ENCODE data around the gene SULF2.
A peak's percentile ranks its signal among the peaks of the same experiment; 100 is the strongest.

SULF2 gene

DNA sequence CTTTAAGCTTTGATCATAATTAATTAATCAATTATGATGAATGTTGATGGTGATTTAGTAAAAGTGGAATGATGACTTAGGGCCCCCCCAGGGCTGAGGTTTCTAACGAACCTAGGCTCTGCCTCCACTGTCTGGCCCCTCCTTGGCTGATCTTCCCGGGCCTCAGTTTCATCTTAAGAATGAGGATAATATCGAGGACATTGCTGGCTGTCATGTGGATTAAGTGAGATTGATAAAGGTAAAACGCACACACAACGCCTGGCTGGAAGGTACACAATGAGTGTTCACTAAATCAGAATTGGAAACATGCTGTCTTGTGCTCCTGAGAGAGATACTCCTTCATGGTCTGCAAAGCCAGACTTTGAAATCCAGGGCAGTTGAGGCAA, 5.3 kb upstream of the SULF2 start:
- no peak overlapping the region for H3K9ac ChIP-seq (ENCODE audit: low read depth, low read length)
- no peak overlapping the region for H3K4me3 ChIP-seq (ENCODE audit: low read length)
- no peaks in the 10 kb centered on the region for H3K36me3 ChIP-seq (ENCODE audit: insufficient read depth, low read depth, low read length)
- H3K4me1 ChIP-seq (ENCODE audit: insufficient read depth, low read length) = peaks cover 19% of the 10 kb centered on the region
- H3K9me3 ChIP-seq (ENCODE audit: insufficient read depth, low read depth, low read length) = no peaks in the 10 kb centered on the region
- H3K27ac ChIP-seq (ENCODE audit: low read length) = no peak overlapping the region
- H3K27me3 ChIP-seq (ENCODE audit: insufficient read depth, low read length) = peaks cover 18% of the 10 kb centered on the region

DNA sequence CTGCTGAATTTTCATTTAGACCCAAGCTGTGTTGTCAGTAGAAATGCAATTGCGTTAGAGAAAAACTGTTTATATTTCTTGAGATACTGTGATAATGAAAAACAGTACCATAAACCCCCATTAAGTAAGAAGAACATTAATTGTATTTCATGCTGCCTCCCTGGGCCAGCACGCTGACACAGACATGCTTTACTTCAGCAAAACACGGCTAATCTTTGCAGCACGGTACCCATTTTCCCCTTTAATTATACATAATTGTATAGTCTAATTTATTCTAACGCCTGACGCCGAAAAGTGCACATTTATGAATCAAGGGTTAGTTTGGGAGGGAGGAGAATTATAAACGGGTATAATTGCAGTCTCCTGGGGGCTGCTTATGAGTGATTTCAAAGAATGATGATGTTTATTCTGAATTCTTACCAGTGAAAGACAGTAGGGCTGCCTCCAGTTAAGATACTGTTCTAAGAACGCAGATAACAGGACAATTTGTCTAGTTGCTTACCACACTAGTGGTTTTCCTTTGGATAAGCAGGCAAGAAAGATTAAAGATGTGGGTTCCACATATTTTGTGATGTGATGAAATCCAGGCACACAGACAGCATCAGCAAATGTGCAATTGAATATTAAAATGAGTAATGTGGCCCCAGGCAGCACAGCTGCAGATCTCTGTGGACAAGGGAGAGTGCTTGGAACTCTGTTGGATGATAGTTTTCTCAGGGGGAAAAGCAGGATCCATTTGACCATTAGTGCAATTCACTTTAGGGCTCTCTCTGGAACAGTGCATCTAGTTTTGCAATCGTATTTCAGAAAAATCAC, 4.7 kb upstream of the SULF2 start:
- H3K27me3 ChIP-seq (ENCODE audit: insufficient read depth, low read length) = peaks cover 18% of the 10 kb centered on the region
- H3K4me3 ChIP-seq (ENCODE audit: low read length) = no peak overlapping the region
- H3K36me3 ChIP-seq (ENCODE audit: insufficient read depth, low read depth, low read length) = no peaks in the 10 kb centered on the region
- H3K9ac ChIP-seq (ENCODE audit: low read depth, low read length) = no peak overlapping the region
- peaks cover 19% of the 10 kb centered on the region for H3K4me1 ChIP-seq (ENCODE audit: insufficient read depth, low read length)
- H3K9me3 ChIP-seq (ENCODE audit: insufficient read depth, low read depth, low read length) = no peaks in the 10 kb centered on the region
- no peak overlapping the region for H3K27ac ChIP-seq (ENCODE audit: low read length)

DNA sequence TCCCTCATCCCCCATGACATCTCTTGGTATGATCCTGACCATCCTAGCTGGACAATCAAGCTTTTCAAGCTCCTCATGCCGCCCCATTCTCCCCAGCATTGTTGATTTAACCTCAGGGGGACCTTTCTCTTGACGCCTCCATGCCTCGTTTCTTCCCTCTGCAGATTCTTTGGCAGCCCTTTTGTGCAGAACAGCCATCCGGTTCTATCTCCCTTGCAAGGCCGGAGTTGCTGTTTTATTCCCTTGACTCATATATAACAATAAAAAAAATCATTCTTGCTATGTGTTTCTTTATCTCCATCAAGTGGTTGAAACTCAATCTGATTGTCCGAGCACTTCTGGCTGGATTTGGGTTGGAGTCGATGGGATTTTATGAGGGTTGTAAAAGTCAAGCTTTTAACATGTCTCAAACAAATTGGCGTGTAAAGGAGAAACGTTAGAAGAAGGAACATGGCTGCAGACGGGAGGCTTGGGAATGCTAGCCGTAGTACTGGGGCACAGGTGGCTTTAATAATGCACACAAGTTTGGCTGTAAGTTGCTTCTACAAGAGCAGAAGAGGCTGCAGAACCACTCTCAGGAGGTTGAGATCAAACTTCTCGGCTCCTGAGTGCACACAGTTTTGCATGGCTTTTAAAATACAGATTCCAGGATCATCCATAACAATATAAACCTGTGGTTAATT, 3.9 kb upstream of the SULF2 start:
- Histone ChIP-seq H3K4me3 (ENCODE audit: low read length) (no peak overlapping the region), H3K9me3 (ENCODE audit: insufficient read depth, low read depth, low read length) (no peaks in the 10 kb centered on the region), H3K27me3 (ENCODE audit: insufficient read depth, low read length) (peaks cover 25% of the 10 kb centered on the region), H3K4me1 (ENCODE audit: insufficient read depth, low read length) (peaks cover 19% of the 10 kb centered on the region), H3K36me3 (ENCODE audit: insufficient read depth, low read depth, low read length) (no peaks in the 10 kb centered on the region), H3K27ac (ENCODE audit: low read length) (no peak overlapping the region), H3K9ac (ENCODE audit: low read depth, low read length) (no peak overlapping the region)

DNA sequence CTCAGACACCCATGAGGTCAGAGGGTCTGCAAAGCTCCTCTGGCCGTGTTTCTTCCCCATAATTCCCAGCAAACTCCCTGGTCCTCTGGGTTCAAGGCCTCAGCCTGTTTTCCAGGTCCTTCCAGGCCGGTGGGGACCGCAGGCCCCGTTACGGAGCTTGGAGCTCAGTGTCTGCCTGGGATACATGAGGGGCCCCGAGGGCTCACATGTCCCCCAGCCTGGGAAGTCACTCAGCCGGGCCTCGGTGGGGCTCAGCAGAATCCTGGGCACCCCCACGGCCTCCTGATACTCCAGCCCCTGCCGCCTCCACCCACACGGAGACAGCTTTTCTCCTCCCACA, 3.4 kb upstream of the SULF2 start:
- Histone ChIP-seq H3K9me3 (ENCODE audit: insufficient read depth, low read depth, low read length) (no peaks in the 10 kb centered on the region), H3K27me3 (ENCODE audit: insufficient read depth, low read length) (peaks cover 30% of the 10 kb centered on the region), H3K36me3 (ENCODE audit: insufficient read depth, low read depth, low read length) (no peaks in the 10 kb centered on the region), H3K4me1 (ENCODE audit: insufficient read depth, low read length) (peaks cover 20% of the 10 kb centered on the region), H3K9ac (ENCODE audit: low read depth, low read length) (no peak overlapping the region), H3K27ac (ENCODE audit: low read length) (no peak overlapping the region), H3K4me3 (ENCODE audit: low read length) (no peak overlapping the region)

DNA sequence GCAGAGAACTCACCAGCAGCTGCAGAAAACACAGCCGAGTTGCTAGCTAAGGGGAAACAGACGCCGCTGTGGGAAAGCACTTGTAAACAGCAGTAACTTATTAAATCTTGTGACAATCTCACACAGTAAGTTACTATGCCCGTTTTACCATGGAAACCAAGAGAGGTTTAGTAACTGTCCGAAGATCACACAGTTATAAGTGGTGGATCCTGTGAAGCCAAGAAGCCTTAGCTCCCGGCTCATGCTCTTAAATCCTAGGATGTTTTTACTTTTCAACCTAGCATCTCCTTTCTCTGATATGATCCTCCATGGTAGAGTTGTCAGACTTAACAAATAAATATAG, 1.5 kb upstream of the SULF2 start:
- H3K27me3 ChIP-seq (ENCODE audit: insufficient read depth, low read length) = peaks cover 42% of the 10 kb centered on the region
- H3K36me3 ChIP-seq (ENCODE audit: insufficient read depth, low read depth, low read length) = no peaks in the 10 kb centered on the region
- no peaks in the 10 kb centered on the region for H3K9me3 ChIP-seq (ENCODE audit: insufficient read depth, low read depth, low read length)
- H3K4me3 ChIP-seq (ENCODE audit: low read length) = peak overlapping the region; percentile 91
- peak overlapping the region; percentile 63; the same call in 1 of the 2 replicates for H3K9ac ChIP-seq (ENCODE audit: low read depth, low read length)
- H3K4me1 ChIP-seq (ENCODE audit: insufficient read depth, low read length) = peaks cover 18% of the 10 kb centered on the region
- H3K27ac ChIP-seq (ENCODE audit: low read length) = no peak overlapping the region

DNA sequence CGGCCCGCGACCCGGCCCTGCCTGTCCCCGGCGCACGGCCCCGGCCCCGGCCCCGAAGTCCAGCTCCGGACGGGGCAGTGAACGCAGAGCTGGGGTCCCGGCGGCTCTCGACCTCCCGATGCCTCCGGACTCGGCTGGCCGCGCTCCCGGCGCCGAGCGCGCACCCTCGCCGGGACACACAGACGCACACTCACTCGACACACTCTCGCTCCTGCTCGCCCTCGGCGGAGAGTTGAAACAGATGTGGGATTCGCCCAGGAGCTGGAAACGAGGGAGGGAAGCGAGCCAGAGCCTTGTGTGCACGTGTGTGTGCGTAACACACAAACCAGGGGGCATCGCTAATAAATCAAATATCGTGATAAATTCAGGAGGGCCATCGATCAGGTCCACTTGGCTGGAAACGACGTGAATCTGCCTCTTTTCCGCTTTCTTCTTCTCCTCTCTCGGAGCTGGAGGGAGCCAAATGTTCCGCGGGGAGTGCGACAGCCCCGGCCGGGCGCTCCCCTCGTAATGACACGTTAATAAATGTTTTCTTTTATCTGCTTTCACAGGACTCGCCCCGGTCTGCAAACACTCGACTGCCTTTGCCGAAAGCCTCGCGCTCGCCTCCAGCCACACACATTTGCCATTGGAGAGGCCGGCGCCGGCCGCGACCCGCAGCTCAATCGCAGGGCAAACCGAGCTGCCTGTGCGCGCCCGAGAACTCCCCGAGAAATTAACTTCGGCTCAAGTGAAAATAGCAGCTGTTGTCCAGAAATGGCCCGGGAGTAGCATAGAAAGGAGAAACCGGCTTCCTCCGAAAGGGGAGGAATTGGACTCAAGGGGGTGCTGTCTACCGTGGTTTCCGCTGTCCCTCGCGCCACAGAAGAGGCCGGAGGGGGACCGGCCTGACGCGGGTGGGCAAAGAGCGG, 828 bp upstream of the SULF2 start:
- Histone ChIP-seq H3K27me3 (ENCODE audit: insufficient read depth, low read length) (peaks cover 42% of the 10 kb centered on the region), H3K9me3 (ENCODE audit: insufficient read depth, low read depth, low read length) (no peaks in the 10 kb centered on the region), H3K4me3 (ENCODE audit: low read length) (peak overlapping the region; percentile 91), H3K36me3 (ENCODE audit: insufficient read depth, low read depth, low read length) (no peaks in the 10 kb centered on the region), H3K27ac (ENCODE audit: low read length) (no peak overlapping the region), H3K4me1 (ENCODE audit: insufficient read depth, low read length) (peaks cover 15% of the 10 kb centered on the region), H3K9ac (ENCODE audit: low read depth, low read length) (peak overlapping the region; percentile 63; the same call in 1 of the 2 replicates)

DNA sequence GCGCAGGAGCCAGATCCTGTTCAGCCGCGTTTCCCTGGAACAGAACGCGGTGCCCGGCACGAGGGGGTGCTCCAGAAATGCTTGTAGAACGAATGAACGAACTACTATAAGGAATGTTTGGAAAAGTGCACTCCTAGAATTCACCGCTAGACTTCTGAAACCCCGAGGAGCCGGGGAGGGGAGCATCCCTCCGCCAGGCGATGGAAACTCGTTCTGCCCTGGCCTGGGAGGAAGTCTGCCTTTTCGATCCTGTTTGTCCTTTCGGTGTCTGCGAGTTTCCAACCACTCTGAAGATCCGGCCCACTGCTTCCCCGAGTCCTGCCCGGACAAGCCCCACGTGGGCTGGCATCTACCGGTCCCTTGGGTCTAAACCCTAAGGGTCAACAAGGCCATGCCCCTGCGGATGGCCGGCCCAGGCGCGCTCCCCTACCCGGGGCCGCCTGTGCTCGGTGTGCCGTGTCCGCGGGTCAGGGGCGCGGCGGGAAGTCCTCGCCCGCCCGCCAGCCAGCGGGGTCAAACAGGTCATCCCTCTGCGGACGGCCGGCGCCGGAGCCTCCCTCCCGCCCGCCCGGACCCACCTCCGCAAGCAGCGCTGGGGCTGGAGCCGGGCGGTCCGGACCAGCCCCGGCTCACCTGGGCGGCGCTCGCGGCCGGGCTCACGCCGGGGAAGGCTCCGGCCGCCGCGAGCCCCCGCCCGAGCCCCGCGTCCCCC, 526 bp downstream of the SULF2 start:
- H3K9ac ChIP-seq (ENCODE audit: low read depth, low read length) = peak overlapping the region; percentile 72; the same call in 1 of the 2 replicates
- peaks cover 42% of the 10 kb centered on the region for H3K27me3 ChIP-seq (ENCODE audit: insufficient read depth, low read length)
- no peak overlapping the region for H3K27ac ChIP-seq (ENCODE audit: low read length)
- peaks cover 14% of the 10 kb centered on the region for H3K4me1 ChIP-seq (ENCODE audit: insufficient read depth, low read length)
- H3K9me3 ChIP-seq (ENCODE audit: insufficient read depth, low read depth, low read length) = no peaks in the 10 kb centered on the region
- no peaks in the 10 kb centered on the region for H3K36me3 ChIP-seq (ENCODE audit: insufficient read depth, low read depth, low read length)
- peak overlapping the region; percentile 89 for H3K4me3 ChIP-seq (ENCODE audit: low read length)

- H3K4me3 ChIP-seq (ENCODE audit: low read length) = peak overlapping the region; percentile 89
- H3K27me3 ChIP-seq (ENCODE audit: insufficient read depth, low read length) = peaks cover 42% of the 10 kb centered on the region
- H3K27ac ChIP-seq (ENCODE audit: low read length) = no peak overlapping the region
- no peaks in the 10 kb centered on the region for H3K36me3 ChIP-seq (ENCODE audit: insufficient read depth, low read depth, low read length)
- no peaks in the 10 kb centered on the region for H3K9me3 ChIP-seq (ENCODE audit: insufficient read depth, low read depth, low read length)
- H3K9ac ChIP-seq (ENCODE audit: low read depth, low read length) = peak overlapping the region; percentile 72; the same call in 1 of the 2 replicates
- H3K4me1 ChIP-seq (ENCODE audit: insufficient read depth, low read length) = peaks cover 8% of the 10 kb centered on the region; the same call in 1 of the 2 replicates
These were observed 1.3 kb downstream of the SULF2 start for GRCh38 chr20:47783828-47784598.

DNA sequence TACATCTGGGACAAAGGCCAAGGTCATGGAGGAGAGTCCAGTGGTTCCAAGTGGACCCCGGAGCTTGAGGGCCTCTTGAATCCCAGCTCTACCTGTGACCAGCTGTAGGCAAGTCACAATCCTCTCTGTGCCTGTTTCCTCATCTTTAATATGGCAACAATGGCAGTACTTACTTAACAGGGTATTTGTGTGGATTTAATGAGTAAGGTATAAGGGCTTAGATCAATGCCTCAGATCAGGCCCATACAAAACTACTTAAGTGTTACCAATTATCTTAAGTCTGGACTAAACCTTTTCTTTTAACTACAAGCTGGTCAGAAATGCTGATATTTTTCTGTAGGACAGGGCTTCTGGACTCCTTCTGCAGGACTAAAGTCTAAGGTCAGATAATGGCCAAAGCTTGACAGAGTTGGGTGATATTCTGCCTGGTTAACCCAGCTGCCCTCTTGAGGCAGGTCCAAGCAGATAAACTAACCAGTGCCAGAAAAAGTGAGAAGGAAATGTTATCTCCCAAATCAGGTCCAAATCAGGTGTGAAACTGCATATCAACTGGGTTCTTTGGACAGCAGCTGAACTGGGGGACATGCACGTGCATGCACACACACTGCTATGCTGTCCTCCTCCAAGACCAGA, 2.2 kb downstream of the SULF2 start:
- Histone ChIP-seq H3K4me1 (ENCODE audit: insufficient read depth, low read length) (peaks cover 8% of the 10 kb centered on the region; the same call in 1 of the 2 replicates), H3K36me3 (ENCODE audit: insufficient read depth, low read depth, low read length) (no peaks in the 10 kb centered on the region), H3K9me3 (ENCODE audit: insufficient read depth, low read depth, low read length) (no peaks in the 10 kb centered on the region), H3K9ac (ENCODE audit: low read depth, low read length) (no peak overlapping the region), H3K27me3 (ENCODE audit: insufficient read depth, low read length) (peaks cover 42% of the 10 kb centered on the region), H3K4me3 (ENCODE audit: low read length) (no peak overlapping the region), H3K27ac (ENCODE audit: low read length) (no peak overlapping the region)

GRCh38 chr20:47782076-47782475, 3.2 kb downstream of the SULF2 start:
- Histone ChIP-seq H3K9ac (ENCODE audit: low read depth, low read length) (no peak overlapping the region), H3K9me3 (ENCODE audit: insufficient read depth, low read depth, low read length) (no peaks in the 10 kb centered on the region), H3K27me3 (ENCODE audit: insufficient read depth, low read length) (peaks cover 38% of the 10 kb centered on the region), H3K4me3 (ENCODE audit: low read length) (no peak overlapping the region), H3K36me3 (ENCODE audit: insufficient read depth, low read depth, low read length) (no peaks in the 10 kb centered on the region), H3K4me1 (ENCODE audit: insufficient read depth, low read length) (peaks cover 8% of the 10 kb centered on the region; the same call in 1 of the 2 replicates), H3K27ac (ENCODE audit: low read length) (no peak overlapping the region)

Measured in iPS-20b (cell line).